GM21515 (cell line): ENCODE data around the gene CCDC171.

Source experiments
- ATAC-seq: cut with Tn5 transposase; IDR thresholded peaks from one replicate; pipeline ENCODE4 v1.9.1; 2021; ENCODE audit not compliant: unreplicated experiment

CCDC171 gene

DNA sequence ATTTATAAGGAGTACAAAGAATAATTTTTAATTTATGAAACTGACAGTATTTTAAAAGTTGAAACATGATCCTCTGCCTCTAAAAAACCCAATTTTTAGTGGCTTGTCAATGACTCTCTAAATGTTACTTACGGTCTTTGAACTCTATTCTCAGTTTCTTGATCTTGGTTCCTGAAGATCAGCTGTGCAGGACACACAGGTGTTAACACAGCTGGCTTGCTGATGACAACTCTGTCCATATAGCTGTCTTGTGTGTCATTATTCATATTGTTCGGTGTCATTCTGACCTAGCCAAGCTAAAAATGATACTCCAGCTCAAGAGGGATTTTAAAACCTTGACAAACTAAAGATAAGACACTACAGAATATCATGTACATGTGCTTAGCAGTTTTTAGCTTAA is 314.5 kb downstream of the CCDC171 start:
- no peak for ATAC-seq

DNA sequence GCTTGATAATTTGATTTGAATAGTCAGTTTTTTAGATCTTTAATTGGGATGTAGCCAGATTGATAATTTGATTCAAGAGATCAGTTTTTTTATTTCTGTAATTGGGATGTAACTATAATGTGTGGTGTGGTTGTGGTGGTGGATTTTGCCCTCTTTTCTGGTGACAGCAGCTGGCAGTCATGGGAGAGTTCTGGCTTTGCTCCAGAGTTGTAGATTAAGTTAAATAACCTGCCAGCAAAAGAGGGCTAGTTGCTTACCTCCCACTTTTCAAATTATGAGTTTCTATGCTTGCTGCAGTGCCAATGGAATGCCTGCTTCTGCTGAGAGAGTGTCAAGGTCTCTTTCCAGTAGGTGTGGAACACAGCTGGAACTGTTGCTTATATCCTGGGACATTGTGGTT is 315.1 kb downstream of the CCDC171 start:
- ATAC-seq, result no peak

DNA sequence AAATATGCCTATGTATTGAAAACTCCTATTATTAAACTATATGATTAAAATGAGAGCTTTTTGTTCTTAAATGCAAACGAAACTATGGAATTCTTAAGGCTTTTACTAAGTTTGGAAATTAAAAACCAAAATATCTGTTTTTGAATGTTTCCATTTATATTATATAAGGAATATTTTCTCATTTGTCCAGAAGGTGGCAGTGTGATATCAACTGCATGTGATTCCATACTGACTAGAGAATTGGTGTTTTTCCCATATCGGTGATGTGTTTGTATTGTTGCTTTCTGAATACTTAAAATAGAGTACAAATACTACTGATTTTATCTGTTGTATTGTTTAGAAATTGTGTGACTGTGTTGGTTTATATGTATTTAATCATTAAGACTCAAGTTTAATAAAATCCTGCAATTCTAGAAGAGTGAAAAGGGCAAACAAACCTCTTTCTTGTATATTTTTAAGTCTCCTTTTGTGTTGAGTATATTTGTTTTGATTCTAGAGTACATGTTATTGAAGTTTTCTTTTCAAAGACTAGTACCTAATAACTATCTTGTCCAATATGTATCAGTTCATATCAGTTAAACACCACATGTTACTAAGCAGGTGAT is 320.8 kb downstream of the CCDC171 start:
- ATAC-seq, result no peak

DNA sequence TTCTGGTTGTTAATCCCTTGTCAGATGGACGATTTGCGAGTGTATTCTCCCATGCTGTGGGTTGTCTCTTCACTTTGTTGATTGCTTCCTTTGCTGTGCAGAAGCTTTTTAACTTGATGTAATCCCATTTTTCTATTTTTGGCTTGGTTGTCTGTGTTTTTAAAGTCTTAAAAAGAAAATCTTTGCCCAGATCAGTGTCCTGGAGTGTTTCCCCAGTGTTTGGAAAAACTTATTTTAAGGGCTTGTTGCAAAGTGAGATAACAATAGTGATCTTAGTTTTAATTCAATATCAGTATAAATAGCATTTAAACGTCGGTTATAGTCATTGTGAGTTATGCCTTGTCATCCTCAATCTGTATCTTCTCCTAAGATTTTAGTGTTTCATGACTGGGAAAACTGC is 329.5 kb downstream of the CCDC171 start:
- no peak for ATAC-seq

DNA sequence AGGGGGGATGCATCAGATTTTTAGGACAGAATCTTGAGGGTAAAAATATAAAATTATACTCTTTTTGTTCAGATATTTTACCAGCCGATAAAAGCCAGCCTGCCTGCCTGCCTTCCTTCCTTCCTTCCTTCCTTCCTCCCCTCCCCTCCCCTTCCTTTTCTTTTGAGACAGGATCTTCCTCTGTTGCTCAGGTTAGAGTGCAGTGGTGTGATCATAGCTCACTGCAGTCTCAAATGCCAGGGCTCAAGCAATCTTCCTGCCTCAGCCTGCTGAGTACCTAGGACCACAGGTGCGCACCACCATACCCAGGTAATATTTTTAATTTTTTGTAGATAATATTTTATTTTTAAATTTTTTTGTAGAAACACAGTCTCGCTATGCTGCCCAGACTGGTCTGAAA is 330.0 kb downstream of the CCDC171 start:
- no peak for ATAC-seq

DNA sequence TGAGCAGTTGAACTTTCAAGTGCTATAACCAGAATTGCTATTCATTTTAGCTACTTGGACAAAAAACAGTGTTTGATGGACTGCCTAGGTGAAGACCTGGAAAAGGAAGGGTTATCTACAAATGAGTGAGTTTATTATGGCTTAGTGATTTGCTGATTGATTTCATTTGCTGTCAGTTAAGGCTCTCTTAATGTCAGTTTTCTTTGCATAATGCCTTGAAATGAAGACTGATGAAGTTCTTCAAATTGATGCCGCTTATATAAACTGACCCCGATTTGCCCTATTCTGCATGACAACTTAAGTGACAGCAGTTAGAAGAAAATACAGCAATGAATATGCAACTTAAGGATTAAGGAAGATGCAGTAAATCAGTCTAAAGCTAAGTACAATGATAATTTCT is 332.6 kb downstream of the CCDC171 start:
- no peak for ATAC-seq

DNA sequence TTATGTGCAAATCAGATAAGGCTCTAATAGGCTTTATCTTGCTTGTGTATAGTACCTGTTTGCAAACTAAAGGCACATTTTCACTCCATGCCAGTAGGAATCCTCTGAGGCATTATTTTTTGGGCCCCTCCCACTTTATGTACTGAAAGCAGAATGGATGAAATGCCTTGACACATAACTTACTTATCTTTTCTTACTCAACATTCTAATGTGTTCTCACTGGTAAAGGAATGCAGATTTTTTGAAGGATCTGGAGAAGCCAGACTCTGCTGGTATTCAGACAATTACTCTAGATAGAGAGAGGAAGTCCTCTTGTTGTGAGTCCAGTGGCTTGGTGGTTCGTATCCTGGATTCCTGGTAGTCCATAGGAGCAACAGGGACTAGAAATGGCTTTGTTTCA is 336.7 kb downstream of the CCDC171 start:
- no peak for ATAC-seq

DNA sequence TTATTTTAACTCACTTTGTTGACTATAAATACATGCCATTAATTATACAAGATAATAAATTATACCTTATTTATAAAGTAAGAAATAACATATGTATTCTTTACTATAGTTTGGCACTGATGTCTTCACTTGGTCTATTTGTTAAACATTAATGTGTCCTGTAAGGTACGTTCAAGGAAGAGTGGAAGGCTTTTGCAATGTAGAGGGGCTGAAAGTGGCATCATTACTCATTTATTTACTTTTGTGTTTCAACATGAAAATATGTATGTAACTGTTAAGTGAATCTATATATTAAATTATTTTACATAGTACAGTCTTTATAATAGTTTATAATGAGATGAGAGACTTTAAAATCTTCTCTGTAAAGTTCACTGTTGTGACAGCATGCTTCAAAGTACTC is 348.7 kb downstream of the CCDC171 start:
- no peak for ATAC-seq

DNA sequence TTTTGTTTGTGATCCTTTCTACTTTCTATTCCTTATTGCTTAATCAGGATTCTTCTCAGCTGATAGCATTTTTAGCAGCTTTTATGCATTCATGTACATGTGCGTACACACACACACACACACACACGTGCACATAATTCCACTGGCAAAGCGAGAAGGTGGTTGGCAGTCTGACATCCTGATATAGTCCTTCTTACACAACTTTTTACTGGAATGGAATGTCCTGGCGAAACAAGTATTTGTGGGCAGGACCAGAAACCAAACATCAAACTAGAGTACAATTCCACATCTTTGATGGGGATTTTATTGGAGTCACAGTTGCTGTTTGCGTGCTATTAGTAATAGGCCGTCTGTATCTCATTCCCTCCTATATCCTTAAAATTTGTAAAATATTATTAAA is 356.5 kb downstream of the CCDC171 start:
- no peak for ATAC-seq

DNA sequence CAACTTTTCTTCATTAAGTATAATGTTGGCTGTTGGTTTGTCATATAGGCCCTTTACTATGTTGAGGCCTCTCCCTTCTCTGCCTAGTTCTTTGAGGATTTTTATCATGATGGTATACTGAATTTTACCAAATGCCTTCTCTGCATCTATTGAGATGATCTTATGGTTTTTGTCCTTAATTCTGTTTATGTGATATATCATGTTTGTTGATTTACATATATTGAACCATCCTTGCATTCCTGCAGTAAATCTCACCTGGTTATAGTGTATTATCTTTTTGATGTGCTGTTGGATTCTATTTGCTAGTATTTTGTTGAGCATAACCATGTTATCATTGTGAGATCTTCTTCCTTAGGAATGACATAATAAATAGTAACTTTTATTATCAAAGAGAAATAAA is 362.9 kb downstream of the CCDC171 start:
- no peak for ATAC-seq

DNA sequence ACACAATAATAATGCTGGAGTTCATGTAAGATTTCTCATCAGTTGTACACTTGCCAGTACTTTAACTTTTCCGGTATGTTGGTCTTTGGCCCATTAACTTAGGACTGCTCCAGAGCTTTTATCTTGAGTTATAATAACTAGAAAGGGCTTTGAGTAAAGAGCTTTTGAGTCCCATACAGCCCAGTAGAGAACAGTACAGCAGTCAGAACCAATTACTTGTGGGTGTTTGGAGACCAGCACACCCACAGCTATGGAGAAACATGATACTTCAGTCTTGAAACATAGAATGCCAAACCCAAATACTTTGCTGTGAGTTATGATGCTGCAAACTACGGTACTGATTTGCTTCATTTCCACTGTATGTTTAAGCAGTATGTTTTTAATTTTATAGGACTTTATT is 374.3 kb downstream of the CCDC171 start:
- no peak for ATAC-seq

DNA sequence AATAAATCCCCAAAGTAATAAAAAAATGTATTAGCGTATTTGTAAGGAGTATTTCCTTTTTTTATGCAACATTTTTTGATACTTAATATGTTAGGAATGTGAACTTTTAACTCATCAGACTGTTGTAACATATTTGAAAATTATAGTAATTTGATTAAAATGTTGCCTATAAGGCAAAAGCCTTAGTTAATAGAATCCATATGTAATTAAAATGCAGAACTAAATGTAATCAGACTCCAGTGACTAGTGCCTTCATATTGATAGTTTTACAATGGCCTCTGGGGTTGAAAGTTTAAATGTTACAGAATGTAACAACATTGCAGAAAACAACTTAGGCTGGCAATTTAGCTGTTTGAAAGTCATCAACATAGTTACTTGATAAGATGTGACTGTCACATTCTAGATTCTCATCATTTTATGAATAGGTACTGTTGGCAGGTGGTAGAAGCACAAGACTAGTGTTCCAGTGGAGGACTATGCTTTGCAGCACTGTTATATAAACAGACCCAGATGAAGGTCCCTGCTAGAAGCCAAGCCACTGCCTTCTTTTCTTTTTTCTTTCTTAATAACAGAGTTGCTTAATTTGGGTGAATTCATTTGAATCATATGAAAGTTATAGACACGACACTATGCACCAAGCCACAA is 382.9 kb downstream of the CCDC171 start:
- ATAC-seq, result no peak

DNA sequence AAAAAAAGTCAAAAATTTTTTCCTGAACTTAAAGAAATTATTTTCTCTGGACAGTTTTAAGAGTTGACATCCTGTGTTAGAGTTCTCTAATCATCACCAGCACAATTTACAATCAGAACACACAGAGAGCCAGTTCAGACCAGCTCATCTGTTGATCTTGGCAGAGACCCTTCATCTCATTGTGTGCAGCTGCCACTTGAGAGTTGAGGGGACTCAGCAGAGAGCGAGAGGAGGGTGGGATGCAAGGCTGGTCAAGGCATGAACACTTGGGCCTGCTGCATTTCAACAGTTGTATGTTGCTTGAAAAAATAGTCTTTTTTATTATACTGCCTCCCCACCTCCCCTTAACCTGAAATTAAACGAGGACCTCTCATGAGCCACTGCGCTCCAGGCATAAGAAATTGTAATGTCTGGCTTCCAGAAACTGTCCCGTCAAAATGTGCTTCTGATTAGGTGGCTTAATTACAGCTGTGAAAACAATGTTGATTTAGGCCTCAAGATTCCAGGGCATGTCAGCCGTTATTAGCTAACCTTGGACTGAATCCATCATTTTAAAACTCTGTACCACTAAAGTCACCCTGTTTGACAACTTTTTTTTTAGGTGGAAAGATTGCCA is 383.6 kb downstream of the CCDC171 start:
- no peak for ATAC-seq

DNA sequence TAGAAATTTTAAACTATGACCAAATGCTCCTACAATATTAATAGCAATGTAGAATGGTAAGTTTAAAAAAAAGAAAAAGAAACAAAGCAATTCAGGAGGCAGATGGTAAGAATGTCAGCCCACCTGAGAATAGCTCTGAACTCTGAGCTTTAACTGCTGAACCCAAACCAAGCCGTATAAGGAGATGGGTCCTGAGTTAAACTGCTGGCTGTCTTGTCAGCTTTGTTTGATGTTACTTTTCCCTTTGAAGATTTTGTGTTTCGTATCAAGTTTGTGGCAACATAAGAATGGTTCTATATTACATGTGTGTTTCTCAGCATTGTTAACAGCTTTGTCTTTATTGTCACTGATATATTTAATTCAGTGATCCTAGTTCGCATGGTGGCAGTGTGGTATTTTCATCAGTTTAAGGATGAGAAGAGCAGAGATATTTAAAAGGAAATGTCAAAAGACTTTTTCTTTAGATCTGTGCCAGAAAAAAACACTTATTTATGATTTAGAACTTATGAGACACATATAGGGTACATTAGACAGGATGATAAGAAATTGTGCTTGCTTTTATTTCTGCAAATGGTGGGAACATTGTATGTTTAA is 390.1 kb downstream of the CCDC171 start:
- ATAC-seq, result no peak

DNA sequence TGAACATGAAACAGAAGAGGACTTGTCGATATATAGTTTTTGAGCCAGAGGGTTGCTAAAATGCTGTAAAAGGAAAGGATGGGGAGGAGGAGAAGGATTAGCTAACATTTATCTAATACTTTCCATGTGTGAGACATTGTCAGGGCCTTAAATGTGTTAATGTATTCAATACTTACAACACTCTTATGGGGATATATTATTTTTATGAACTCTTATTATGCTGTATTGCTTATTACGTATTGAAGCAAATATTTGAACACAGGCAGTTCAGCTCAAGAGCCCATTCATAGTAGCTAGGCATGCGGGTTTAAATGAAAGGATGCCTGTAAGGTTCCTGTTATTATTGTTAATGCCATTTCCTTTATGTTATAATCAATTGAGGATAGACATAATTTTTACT is 391.5 kb downstream of the CCDC171 start:
- no peak for ATAC-seq

DNA sequence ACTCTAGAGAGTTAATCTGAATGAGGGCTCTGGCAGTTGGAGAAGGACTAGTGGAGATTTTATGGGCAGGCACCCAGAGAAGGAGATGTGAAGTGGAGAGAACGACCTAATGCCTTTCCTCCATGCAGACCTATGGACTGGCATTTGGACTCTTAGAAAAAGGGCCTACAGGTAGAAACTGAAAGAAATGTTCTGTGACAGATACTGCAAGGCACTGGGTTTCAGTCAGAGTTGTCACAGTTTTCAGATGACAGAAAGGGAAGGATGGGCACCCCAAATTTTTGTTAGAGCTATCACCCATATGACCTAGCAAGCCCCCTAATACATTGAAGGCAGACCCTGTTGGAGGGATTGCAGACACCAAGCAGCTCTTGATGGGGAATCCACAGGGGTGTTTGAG is 406.8 kb downstream of the CCDC171 start:
- no peak for ATAC-seq

DNA sequence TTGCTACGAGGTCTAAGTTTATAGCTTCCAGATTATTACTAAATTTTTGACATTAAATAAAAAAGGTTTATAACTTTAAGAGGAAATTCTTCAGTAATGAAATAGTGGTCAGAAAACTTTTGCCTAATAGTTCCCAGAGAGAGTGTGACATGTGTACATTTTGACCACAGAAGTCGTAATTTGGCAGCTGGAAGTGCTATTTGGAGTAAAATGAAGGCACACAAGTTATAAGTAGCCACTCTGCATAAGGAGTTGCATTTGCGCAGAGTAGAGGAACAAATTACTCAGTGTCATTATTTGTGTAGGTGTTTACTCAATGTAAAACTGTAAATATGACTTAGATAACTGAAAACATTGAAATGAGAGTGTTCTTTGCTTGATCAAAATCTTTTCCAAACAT is 408.4 kb downstream of the CCDC171 start:
- no peak for ATAC-seq

DNA sequence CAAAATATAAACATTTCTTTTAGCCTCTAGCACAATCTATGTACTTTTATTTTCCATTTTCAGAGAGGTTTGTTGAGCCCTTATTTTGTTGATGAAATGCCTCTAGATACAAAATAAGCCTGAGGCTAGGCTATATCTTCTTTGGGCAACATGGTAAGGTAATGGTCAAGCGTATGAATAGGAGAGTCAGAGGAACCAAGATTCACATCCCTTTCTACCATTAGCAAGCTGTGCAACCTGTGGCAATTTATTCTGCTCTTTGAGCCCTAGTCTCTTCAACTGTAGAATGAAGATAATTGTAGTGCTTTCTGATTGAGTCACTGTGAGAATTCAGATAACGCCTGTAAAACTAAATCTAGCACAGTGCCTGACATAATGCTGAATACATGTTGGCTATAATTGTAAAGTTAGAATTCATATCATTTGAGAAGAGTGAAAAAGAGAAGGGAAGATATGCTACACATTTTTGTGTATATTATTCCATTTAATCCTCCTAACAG is 412.5 kb downstream of the CCDC171 start:
- ATAC-seq, result no peak

DNA sequence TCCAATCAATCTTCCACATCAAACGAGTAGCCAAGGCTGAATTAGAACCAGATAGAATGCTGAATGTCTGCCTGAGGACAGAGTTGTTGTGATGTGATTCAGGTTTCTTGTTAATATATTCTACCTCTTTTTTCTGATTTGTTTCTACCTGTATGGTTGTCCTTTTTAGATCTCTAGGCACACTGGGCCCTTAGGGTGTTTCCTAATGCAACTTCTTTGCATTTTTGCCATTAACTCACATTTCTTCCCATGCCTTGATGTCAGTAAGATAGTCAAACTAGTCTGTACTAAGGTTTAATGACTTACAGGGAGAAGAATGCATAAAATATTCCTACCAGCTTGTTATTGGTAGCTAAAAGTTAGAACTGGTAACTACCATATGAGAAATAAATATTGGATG is 413.6 kb downstream of the CCDC171 start:
- no peak for ATAC-seq

DNA sequence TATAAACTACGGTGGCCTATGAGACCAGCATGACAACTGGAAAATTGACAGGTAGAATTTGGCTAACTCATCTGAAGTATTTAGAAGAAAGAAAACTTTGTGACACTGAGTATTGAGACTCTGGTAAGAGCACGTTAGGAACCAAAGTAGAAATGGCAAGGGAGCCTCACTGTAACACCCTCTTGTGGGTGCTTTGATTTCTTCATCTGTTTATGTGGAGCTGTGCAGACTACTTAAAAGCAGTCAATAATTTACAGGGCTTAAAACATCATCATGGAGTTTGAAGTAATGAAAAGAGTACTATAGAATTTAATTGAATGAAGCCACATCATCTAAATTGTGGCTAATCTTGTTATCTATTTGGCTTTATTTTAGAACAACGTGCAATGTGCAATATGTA is 414.2 kb downstream of the CCDC171 start:
- no peak for ATAC-seq

DNA sequence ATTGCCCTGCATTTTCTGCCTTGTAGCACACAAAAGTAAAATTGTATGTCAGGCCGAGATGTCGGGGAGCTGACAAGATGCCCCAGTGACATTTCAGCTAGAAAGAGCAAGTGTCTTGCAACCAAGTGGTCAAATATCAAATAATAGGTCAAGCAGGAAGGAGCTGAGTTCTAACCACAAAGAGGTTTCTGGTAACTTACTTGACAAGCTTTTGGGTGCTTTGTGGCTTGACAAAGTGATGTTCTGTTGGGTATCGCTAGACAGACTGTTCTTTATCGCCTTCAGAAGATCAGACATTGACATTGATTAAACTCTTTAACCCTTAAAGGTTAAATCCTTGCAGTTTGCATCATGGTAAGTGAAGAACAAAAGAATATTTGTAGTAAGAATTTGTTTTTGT is 419.9 kb downstream of the CCDC171 start:
- ATAC-seq, result no peak

DNA sequence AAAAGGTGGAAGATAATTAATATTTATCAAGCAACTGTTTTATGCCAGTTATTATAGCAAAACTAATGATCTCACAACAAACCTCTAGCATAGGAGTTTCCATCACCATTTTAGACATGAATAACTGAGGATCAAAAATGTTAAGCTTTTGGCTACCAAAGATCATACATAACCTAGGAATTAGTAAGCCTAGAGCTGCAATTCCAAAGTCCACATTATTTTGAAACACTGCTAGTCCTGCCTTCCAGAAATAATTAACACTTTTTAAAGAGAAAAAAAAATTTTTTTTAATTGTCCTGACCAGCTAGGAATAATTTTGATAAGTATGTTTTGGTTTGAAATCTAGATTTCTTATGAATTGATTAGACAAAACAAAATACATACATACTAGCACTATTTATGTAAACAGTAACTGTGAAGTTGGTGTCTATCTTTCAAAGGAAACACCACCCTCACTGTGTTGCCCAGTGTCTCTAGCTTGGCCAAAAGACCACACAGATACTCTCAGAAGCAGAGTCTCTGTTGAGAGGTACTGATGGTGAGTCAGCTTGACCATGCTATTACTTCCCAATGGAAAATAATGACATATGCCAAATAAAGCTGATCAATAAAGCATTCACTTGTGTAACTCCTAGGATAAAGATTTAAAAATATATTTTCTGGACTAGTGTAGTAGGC is 422.4 kb downstream of the CCDC171 start:
- ATAC-seq, result no peak
